Psoas muscle (tissue), 8 donors: ENCODE measurements around the gene AMOT. TPM values are rescaled to one million over a fixed set of nuclear protein-coding genes. Genes with fewer than 3 reads are reported as not detected.

Experiments used
- ATAC-seq, 4 donors: fragments of 200-7000 bp; cut with Tn5 transposase; one replicate each; pipeline ENCODE4 v1.9.1; 2020; ENCODE audit warnings: moderate library complexity in 3 of 4, mild to moderate bottlenecking in 2 of 4
- DNase-seq, 2 donors: peaks; one replicate each; pipeline ENCODE4 v3.0.0-alpha.2; 2020
- H3K27ac ChIP-seq: fragments of 200-600 bp; one replicate; pipeline ENCODE4 v1.8.0; 2022
- H3K27me3 ChIP-seq, 3 donors: fragments of 200-600 bp in 1 of 3; one replicate each; pipeline versions ENCODE4 v1.6.1 to v1.8.0; 2013 to 2022; ENCODE audit warnings: low read length in 2 of 3, mild to moderate bottlenecking in 2 of 3, moderate library complexity in 1 of 3; ENCODE audit not compliant: insufficient read depth in 3 of 3
- H3K36me3 ChIP-seq, 2 donors: fragments of 200-600 bp in 1 of 2; one replicate each; pipeline versions ENCODE4 v1.6.1 to v1.8.0; 2013 to 2022; ENCODE audit warnings: low read depth in 1 of 2, mild to moderate bottlenecking in 1 of 2, moderate library complexity in 1 of 2; ENCODE audit not compliant: insufficient read depth in 1 of 2
- H3K4me1 ChIP-seq: fragments of 200-600 bp; one replicate; pipeline ENCODE4 v1.8.0; 2022
- H3K4me3 ChIP-seq: fragments of 200-600 bp; one replicate; pipeline ENCODE4 v1.8.0; 2022; ENCODE audit warnings: mild to moderate bottlenecking
- H3K9me3 ChIP-seq: fragments of 200-600 bp; one replicate; pipeline ENCODE4 v1.8.0; 2022
- WGBS, 3 donors: extraction: QIAGEN DNeasy Blood & Tissue Kit; methylation state at CpG; one replicate each; pipeline versions ENCODE4 v1.1.6 to v1.1.7; 2013; 5-methylcytosine and 5-hydroxymethylcytosine counted together
- intact Hi-C, 2 donors: fragments of 100-400 bp; cut with DNase I; formaldehyde crosslinking; loops; one replicate each; pipeline versions ENCODE4 v1.11.0 to v1.14.2; 2022
- polyA plus RNA-seq, 3 donors: library from polyadenylated mRNA; stranded (reverse); fragments of 200-250 nt; gene quantifications; one replicate each; pipeline ENCODE4 v1.2.3, GENCODE V29; 2013
- total RNA-seq, 4 donors: library from RNA; stranded (reverse); fragmentation: NEBNext Ultra II Directional in 2 of 4; extraction: Animal tissue kit (Norgen Biotek cat#: 25700) in 2 of 4; gene quantifications; one replicate each; pipeline versions ENCODE4 v1.2.1 to v1.2.4, GENCODE V29; 2021 to 2023
- TF ChIP-seq, protein P1 (sequence below): fragments of 200-600 bp; IDR thresholded peaks from one replicate; pipeline ENCODE4 v1.8.0; 2022; ENCODE audit warnings: antibody characterized with exemption
- donor health status: healthy with polysubstance abuse.
- donor health status: DM: no; HTN: no; CAD: no; lungs with moderate emphysema.
- donor health status: Bipolar disorder and iron deficiency.
- donor health status: healthy.
- donor health status: DM: yes; HTN: yes; CAD: no.
- donor health status: DM: no; HTN: no; CAD: no.
- donor health status: DM: no; HTN: no; CAD: no.
- donor health status: DM: yes; HTN: yes; CAD: no.

Gene AMOT
- total and polyA plus RNA-seq, 7 donors, result 2.5 to 148 (median 72.6) TPM

DNA sequence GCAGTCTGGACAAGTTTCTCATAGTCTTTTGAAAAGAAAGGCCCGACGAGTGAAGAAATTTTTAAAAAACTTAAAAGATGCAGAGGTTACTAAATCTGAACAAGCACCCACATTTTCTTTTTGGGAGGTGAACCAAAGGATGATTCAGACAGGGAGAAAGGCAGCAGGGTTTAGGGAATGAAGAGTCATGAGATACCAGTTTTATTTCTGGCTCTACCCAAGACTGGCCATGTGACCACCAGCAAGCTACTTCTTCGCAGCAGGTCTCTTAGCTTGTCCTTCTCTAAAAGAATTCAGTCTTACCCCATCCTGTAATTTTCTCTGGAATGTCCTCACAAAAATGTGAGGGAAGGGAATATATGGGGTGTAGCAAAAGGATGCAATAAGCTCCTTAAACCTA lies 37.6 kb downstream of the AMOT start:
- no peak for DNase-seq
- WGBS, 3 donors, result 43 to 67% (median 65%) methylated on average over 3 of the region's 3 CpGs

DNA sequence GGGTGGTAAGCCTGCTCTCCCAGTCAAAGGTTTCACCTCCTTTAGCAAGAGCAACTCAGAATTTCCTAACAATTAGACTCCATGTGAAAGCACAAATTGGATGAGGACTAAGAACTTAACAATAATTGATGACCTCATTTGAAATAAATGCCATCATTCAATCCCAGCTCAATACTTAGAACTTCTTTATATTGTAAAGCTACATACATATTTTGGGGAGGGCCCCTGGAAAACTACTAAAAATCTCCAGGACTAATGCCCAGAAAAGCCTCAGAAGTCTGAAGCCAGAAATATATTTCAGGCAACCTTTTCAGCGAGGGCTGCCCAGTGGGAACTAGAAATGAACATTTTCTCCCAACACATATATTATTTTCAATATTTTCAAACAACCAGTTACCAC lies 38.1 kb downstream of the AMOT start:
- peaks cover 0 to 6% (median 0%) of the 10 kb centered on the region in 3 donors for H3K27me3 ChIP-seq
- H3K27ac ChIP-seq, result peak overlapping the region; percentile 67
- intact Hi-C loops, result no loop called here
- WGBS, 3 donors, result 46 to 71% (median 56%) methylated on average over 1 of the region's 1 CpG
- peaks cover 2 to 13% of the 10 kb centered on the region in 2 donors for H3K36me3 ChIP-seq
- ATAC-seq (peak in 2 of 4 donors; percentile 40 to 48), DNase-seq (no peak)
- TF ChIP-seq, protein P1, sequence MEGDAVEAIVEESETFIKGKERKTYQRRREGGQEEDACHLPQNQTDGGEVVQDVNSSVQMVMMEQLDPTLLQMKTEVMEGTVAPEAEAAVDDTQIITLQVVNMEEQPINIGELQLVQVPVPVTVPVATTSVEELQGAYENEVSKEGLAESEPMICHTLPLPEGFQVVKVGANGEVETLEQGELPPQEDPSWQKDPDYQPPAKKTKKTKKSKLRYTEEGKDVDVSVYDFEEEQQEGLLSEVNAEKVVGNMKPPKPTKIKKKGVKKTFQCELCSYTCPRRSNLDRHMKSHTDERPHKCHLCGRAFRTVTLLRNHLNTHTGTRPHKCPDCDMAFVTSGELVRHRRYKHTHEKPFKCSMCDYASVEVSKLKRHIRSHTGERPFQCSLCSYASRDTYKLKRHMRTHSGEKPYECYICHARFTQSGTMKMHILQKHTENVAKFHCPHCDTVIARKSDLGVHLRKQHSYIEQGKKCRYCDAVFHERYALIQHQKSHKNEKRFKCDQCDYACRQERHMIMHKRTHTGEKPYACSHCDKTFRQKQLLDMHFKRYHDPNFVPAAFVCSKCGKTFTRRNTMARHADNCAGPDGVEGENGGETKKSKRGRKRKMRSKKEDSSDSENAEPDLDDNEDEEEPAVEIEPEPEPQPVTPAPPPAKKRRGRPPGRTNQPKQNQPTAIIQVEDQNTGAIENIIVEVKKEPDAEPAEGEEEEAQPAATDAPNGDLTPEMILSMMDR, result no peak
- H3K4me3 ChIP-seq, result no peak overlapping the region
- H3K4me1 ChIP-seq, result peaks cover 12% of the 10 kb centered on the region
- H3K9me3 ChIP-seq, result no peaks in the 10 kb centered on the region

More for the DNA sequence above, 37.6 kb downstream of the AMOT start:
- Histone ChIP-seq H3K27ac (peak overlapping the region; percentile 67), H3K36me3 (peaks cover 2 to 16% of the 10 kb centered on the region in 2 donors), H3K4me3 (no peak overlapping the region), H3K27me3 (peaks cover 0 to 7% (median 0%) of the 10 kb centered on the region in 3 donors), H3K4me1 (peaks cover 12% of the 10 kb centered on the region), H3K9me3 (no peaks in the 10 kb centered on the region)
- peak; percentile 56 to 81 (median 76) for ATAC-seq
- TF ChIP-seq, protein P1, result no peak
- intact Hi-C loops, result no loop called here

DNA sequence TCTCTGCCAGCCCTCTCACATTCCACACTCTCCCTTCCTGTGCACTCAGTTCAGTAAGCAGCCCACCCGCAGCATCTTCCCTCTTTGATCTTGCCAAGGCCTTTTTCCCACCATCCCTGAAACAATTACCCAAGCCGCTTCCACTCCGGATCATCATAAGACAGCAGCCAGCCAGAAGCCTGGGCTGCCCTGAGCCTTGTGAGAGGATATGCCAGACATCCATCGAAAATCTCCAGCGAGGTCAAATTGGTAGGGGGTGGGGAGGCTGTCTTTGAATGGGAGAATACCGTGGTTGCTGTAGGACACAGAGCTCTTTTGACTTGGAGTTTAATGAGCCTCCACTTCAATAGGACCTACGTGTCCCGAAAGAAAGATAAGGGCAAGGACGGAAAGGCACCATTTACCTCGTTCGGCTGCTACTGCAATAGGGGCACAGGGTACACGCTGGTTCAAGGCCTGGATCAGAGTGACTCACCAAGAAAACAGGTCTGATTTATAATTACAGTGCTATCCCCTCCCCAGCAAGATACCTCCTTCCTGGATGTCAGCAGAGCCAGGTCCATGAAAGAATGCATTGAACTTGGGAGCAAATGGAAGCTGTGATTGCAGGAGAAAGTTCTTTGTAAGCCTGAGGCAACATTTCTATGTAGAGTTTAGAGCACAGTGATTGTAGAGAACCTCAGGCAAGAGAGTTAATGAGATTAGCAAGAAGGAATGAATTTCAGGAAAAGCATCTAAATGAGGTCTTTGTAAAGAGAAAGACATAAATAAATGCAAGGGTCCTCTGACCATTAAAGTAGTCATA lies 39.5 kb downstream of the AMOT start:
- ATAC-seq (no peak), DNase-seq (no peak)
- WGBS, 3 donors, result 70 to 84% (median 83%) methylated on average over 12 of the region's 12 CpGs
- H3K9me3 ChIP-seq, result no peaks in the 10 kb centered on the region
- TF ChIP-seq, protein P1, result no peak
- H3K27me3 ChIP-seq, result no peaks in the 10 kb centered on the region
- H3K4me1 ChIP-seq, result peaks cover 12% of the 10 kb centered on the region
- no peak overlapping the region for H3K4me3 ChIP-seq
- peaks cover 0 to 4% of the 10 kb centered on the region in 2 donors for H3K36me3 ChIP-seq
- peak overlapping the region; percentile 68 for H3K27ac ChIP-seq
- intact Hi-C loops, result no loop called here

DNA sequence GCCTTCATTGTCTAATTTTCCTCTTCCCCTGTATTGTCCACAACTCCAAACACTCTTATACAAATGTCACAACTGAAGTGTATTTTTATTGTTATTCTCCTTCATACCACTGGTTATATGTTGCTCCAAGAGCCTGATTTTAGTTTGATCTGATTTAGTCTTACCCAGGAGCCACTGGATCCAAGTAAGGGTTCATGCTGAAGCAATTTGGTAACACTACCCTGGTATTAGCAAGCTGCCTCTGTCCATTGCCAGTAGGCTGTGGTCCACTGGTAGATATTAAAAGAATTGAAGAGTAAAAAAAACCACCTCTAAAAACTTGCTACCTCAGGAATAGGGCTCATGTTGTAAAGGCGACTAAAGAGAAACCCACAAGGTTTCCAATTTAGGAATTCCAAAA lies 41.2 kb downstream of the AMOT start:
- Histone ChIP-seq H3K4me1 (peaks cover 18% of the 10 kb centered on the region), H3K27me3 (no peaks in the 10 kb centered on the region), H3K9me3 (no peaks in the 10 kb centered on the region), H3K27ac (peak overlapping the region; percentile 68), H3K36me3 (peaks cover 0 to 8% of the 10 kb centered on the region in 2 donors), H3K4me3 (no peak overlapping the region)
- no peak for DNase-seq
- TF ChIP-seq, protein P1, result no peak
- intact Hi-C loops, result no loop called here
- ATAC-seq, result peak; percentile 79 to 86 (median 82)
- WGBS, 3 donors, result 38 to 59% (median 41%) methylated on average over 1 of the region's 1 CpG
